H54 (cell line): ENCODE data around the gene SGIP1.
A peak's percentile ranks its signal among the peaks of the same experiment; 100 is the strongest.
"Not testable (repeated sequence)": the region's sequence is repeated elsewhere in the genome, so short reads cannot be mapped to it uniquely, and the experiment has no call there.

Experiments
- DNase-seq: peaks from one replicate; pipeline ENCODE4 v3.0.0; 2011; ENCODE audit warnings: low spot score, mixed read lengths; ENCODE audit not compliant: insufficient read length
- FAIRE-seq: peaks from 3 replicates; lab custom pipeline; 2011; peaks lifted over from hg19 to GRCh38; lab: Jason Lieb, UNC
- POLR2A ChIP-seq: IDR thresholded peaks from 2 replicates; pipeline ENCODE4 v1.6.1; 2011; ENCODE audit warnings: low read depth, mild to moderate bottlenecking, low read length

Gene SGIP1

DNA sequence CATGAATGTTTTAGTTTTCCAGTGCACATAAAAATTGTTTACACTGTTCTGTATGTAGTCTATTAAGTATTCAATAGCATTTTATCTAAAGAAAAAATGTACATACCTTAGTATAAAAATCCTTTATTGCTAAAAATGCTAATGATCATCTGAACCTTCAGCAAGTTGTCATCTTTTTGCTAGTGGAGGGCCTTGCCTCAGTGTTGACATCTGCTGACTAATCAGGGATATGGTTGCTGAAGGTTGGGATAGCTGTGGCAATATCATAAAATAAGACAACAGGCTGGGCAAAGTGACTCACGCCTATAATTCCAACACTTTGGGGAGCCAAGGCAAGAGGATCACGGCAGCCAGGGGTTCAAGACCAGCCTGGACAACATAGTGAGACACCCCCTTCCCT is 227.3 kb downstream of the SGIP1 start:
- peak; percentile 23 for FAIRE-seq
- DNase-seq: no peak
- TF ChIP-seq POLR2A: no peak

DNA sequence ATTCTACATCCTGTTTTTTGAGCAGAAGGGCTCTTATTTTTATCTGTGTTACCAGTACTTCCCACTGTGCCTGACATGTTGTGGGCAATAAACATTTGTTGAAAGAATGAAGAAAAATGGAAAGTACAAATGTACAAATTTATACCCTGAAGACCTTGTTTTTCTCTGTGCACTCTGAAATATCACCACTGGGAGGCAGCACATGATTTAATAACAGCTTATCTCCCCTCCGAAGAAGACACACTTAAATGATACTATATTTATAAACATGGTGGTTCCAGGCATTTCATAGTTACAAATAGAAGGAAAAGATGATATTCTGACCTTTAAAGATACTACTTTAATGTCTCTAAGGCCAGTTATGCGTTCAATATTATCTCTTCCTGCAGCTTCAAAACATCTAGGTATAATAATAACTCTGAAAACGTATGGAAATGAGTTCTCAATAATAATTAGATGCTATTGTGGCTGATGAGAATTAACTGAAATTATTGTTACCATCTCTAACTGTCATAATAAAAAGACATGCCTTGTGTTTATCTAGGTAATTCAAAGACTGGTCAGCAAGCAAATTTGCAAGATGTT is 231.1 kb downstream of the SGIP1 start:
- FAIRE-seq: peak; percentile 78
- no peak for DNase-seq
- no peak for TF ChIP-seq POLR2A

DNA sequence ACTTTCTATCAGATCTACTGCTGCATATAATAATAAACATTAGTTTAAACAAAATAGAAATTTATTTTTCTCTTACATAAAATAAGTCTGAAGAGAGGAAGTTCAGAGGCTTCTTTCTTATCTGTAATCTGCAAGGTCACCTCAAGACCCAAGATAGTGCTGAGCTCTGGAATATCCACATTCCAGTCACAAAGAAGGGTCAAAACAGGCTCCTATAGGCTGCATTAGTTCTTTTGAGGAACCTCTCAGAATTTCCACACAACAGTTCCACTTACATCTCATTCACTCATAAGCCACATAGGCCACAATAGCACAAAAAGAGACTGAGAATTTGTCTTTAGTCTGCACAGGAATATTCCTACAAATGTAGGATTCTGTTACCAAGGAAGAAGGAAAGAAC is 233.7 kb downstream of the SGIP1 start:
- FAIRE-seq (no peak), DNase-seq (no peak)

DNA sequence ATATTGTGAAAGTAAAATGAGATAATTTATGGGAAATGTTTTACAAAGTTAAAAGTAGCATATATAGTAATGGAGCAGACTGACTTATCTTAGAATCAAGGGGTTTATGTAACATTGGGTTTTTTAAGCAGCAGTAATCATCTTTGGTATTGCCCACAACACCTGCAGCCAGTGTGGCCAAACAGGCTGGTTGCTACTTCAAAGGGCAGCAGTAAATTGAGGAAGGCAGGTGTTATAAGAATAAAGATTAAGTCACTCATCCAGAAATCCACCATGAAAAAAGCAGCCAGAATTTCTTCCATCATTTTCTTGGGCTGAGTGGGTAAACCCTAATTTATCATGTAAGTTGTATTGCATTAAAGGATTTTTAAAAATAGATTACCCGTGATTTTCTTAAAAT is 235.0 kb downstream of the SGIP1 start:
- no peak for FAIRE-seq
- no peak for DNase-seq
- no peak for TF ChIP-seq POLR2A

More for the DNA sequence above, 233.7 kb downstream of the SGIP1 start:
- no peak for TF ChIP-seq POLR2A

DNA sequence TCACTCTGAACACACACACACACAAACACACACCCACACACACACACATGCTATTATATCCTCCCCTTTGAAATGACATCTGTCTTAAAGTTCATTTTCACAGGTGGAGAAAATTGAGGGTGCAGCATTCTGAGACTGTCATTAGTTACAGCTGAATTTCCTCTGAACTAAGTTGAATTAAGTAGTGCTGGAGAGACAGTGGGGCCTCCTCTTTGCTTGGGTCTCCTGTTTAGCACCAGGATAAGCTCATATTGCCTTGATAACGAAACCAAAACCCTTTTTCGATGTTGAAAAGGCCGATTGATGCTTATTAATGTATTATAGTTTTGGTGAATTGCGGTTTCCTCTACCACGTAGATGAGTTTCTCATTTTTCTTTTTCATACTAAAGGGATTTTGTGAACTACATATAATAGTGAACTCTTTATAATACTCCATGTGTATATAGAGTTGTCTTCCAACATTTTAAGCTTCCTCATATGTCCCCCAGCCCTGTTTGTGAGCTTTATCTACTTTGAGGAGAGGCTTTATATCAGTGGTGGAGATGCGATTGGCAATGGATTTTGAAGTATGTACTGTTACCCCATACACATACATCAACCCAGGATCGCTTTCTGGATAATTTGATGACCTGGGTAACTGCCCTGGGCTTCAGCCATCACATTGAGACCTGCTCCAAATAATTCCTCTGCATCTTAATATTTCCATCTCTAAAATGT is 235.7 kb downstream of the SGIP1 start:
- no peak for FAIRE-seq
- no peak for DNase-seq
- TF ChIP-seq POLR2A: no peak

DNA sequence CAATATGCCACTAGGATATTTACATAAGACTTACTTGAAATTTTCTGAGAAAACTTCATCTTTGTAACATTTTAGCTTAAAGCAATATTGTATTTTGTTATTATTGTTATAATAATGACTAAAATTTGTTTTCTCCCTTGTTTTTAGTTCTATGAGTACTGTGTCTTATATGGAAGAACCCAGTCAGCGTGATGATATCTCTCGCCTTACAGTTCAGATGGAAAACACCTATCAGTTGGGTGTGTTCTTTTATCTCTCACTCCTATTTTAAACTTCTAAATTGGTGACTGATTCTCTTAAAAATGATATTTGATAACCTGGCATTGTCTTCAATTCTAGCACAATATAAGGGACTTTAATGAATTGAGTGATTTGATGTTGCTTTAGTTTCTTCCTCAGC is 236.3 kb downstream of the SGIP1 start:
- FAIRE-seq: no peak

DNA sequence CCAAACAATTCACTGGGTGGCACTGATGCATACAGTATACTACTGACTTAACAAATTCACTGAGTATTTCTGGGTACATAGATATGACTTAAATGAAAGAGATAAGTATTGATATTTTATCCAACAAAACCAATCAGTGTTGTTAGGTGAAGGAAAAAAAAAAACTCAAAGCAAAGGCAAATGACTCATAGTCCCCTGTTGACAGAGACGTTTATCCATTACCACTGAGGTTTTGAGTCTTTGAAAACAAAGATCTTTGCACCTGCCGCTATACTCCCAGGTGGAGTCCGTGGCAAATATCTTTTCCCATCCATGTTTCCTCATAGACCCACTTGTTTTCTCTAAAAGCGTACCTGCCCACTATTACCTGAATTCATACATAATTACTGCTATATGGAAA is 236.7 kb downstream of the SGIP1 start:
- DNase-seq (no peak), FAIRE-seq (peak; percentile 50)
- no peak for TF ChIP-seq POLR2A

More for the DNA sequence above, 236.3 kb downstream of the SGIP1 start:
- no peak for DNase-seq
- no peak for TF ChIP-seq POLR2A

DNA sequence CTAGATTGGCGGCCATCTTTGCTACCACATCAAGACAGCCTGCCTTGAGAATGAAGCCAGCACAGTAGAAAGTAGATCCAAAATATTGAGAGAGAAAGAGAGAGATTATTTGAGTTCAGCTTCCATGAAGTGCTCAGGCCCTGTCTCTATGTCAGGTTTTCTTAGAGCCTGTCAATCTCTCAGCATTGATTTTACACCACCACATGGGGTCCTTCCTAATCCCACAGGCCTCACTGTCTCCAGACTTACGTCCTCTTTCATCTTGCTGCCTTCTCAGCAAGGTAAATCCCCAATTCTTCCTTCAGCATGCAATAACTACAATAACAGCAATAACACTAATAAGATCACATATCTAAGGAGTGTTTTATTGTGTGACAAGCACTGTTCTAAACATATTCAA is 239.3 kb downstream of the SGIP1 start:
- DNase-seq (no peak), FAIRE-seq (no peak)
- TF ChIP-seq POLR2A: no peak

DNA sequence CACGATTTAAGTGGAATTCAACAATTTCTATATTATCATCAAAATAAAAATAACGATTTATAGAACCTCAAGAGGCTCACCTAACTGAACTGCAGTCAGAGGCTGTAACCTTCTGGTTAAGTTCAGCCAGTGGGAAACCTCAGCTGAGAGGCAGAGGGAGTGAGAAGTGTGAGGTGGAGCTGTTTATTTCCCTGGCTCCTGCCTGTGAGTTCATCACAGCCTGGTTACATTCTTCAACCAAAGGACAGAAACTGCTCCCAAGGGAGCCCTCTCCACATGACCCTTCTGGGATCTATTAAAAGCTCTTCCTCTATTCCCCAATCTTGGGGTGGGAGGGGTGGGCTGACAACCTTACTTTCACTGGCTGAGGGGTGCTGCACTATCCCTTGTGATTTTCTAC is 240.5 kb downstream of the SGIP1 start:
- FAIRE-seq: no peak
- TF ChIP-seq POLR2A: no peak
- no peak for DNase-seq

DNA sequence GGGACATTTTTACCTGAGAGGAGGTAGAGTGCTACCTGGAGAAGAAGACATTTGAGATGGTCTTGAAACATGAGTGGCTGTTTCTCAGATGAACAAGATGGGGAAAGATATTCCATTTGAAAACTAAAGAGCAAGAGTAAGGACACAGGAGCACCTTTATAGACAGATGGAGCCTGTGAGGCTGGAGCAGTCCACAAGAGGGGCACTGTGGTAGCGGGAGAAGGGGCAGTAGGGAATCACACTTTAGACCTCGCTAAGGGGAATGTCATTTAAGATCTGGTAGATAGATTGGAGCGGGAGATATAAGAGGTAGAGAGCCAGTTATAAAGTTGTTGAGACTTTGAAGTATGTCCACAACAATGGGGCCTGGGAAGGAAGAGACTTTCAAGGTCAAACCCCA is 241.7 kb downstream of the SGIP1 start:
- no peak for FAIRE-seq
- DNase-seq: no peak
- no peak for TF ChIP-seq POLR2A

DNA sequence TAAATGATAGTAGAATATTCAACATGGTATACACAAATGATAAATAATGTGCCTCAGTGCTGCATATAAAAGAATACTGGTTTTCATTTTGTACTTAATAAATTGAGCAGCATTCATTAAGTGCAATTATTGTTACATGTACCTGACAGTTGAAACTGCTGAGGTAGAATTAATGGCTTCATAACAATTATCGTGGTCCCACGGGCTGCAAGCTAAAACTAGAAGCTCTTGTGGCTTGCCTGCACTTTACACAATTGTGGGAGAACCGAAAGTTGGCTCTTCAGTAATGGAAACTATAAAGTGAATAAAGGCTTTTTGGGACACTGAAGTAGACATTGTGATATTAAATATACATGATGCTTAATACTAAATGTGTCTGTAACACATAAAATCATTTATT is 243.9 kb downstream of the SGIP1 start:
- no peak for TF ChIP-seq POLR2A
- DNase-seq (no peak), FAIRE-seq (no peak)

DNA sequence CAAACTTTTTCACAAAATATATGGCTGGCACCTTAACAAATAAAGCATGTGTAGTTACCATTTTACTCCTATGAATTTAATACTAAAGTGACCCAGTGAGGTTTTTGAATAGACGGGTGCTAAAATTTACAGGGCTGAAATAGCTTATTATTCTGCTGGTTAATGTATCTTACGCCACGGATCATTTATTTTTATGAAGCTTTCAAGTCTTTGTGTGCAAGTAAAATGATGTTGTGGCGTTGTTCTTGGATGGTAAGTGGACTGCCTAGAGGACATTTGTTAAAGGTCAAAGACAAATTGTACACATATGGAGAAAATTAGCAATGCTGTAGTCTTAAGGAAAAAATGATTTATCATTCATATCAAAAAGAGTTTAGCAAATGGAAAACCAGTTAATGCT is 244.3 kb downstream of the SGIP1 start:
- FAIRE-seq (no peak), DNase-seq (no peak)

DNA sequence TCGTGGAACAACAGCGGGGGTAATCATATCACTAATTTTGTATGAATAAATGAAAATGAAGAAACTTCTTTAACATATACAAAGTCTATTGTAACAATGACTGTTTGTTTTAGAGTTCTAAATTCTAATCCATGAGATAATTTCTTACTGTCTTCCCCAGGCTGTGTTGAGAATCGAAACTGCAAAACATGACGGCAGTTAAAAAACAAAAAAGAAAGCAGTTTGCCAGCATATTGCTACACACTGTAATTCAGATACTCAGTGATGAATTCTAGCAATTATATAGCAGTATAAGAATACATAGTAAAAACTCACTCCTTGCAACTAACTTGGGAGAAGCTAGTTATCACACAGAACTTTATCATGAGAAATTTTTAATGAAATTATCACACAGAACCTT is 245.0 kb downstream of the SGIP1 start:
- FAIRE-seq (no peak), DNase-seq (no peak)
- TF ChIP-seq POLR2A: no peak

More for the DNA sequence above, 244.3 kb downstream of the SGIP1 start:
- no peak for TF ChIP-seq POLR2A

DNA sequence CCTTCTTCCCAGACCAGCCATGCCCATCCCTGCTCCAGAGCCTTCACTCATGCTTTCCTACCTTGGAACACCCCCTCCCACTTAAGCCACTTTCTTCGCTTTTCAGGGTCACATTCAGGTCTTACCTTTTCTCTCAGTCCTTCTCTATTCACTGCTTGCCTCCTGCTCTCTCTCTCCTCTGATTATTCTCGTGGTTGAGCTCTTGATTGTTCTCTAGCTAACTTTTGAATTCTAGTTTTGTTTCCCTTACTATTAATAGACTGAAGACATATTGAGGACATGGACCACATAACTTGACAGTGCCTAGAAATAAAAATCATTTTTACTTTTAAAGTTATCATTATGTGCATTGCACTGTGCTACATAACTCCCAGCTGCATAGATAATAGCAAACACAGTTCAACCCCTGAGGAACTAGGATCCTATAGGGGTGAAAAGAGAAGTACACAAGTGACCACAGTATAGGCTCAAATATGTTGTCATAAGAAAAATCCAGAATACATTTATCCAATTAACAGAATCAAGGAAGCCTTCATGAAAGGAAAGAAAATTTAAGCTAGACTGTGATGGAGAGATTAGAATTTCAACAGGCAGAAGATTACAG is 245.6 kb downstream of the SGIP1 start:
- FAIRE-seq (no peak), DNase-seq (no peak)
- no peak for TF ChIP-seq POLR2A

DNA sequence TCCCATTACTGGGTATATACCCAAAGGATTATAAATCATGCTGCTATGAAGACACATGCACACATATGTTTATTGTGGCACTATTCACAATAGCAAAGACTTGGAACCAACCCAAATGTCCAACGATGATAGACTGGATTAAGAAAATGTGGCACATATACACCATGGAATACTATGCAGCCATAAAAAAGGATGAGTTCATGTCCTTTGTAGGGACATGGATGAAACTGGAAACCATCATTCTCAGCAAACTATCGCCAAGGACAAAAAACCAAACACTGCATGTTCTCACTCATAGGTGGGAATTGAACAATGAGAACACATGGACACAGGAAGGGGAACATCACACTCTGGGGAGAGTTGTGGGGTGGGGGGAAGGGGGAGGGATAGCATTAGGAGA is 251.8 kb downstream of the SGIP1 start:
- DNase-seq, FAIRE-seq: not testable (repeated sequence)
